Measurements from ENCODE around the gene COLEC12.

COLEC12 gene

GRCh38 chr18:489244-490023, 11.1 kb downstream of the COLEC12 start (continued):
- TF ChIP-seq ZNF280C (tag by site-specific recombination; IDR thresholded peaks at IDR 0.05) (no peak), ZFP37 (tag by site-specific recombination; IDR thresholded peaks at IDR 0.05) (0 out of 2 replicates have a peak, but pooled peaks have one; percentile 44), ZNF148 (tag by site-specific recombination; IDR thresholded peaks at IDR 0.05; ENCODE audit: borderline replicate concordance) (no peak), PRDM2 (tag by site-specific recombination; IDR thresholded peaks at IDR 0.05; ENCODE audit: borderline replicate concordance) (no peak), ZNF335 (tag by site-specific recombination; conservative IDR thresholded peaks at IDR 0.05) (no peak), KLF7 (tag by site-specific recombination; IDR thresholded peaks at IDR 0.05; ENCODE audit: borderline replicate concordance) (no peak), ZNF529 (tag by site-specific recombination; IDR thresholded peaks at IDR 0.05; ENCODE audit: insufficient replicate concordance) (no peak), ZSCAN30 (tag by site-specific recombination; IDR thresholded peaks at IDR 0.05) (no peak), PRDM1 (tag by site-specific recombination; IDR thresholded peaks at IDR 0.05) (0 out of 2 replicates have a peak, but pooled peaks have one; percentile 19), ZIC2 (tag by site-specific recombination; IDR thresholded peaks at IDR 0.05) (no peak), ZNF596 (tag by site-specific recombination; IDR thresholded peaks at IDR 0.05) (no peak), ZNF416 (tag by site-specific recombination; IDR thresholded peaks at IDR 0.05) (no peak), ZSCAN4 (tag by site-specific recombination; IDR thresholded peaks at IDR 0.05) (peak; percentile 42; the same call in 1 of the 2 replicates), ZNF248 (tag by site-specific recombination; IDR thresholded peaks at IDR 0.05) (no peak)

Data from HEK293 (cell line).